ENCODE data around the gene USP25.
"Not testable (repeated sequence)": the region's sequence is repeated elsewhere in the genome, so short reads cannot be mapped to it uniquely, and the experiment has no call there.

Gene USP25

DNA sequence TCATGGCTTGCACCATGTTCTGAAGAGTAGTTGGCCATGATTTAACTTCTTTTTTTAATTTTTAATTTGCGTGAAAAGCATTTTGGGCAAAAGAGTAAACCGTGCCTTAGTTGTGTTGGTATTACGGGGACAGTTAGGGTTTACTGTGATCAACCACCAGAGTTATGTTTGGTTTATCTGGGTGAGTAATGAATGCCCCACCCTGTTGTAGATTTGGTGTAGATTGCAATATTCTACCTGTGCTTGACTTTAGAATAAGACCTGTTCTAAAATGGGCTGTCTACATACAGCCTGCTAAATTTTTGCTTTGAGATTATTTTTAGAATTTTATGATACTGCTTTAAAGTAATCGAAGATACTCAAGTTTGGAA, 1.4 kb downstream of the USP25 start:
- DNase-seq (ENCODE audit: low spot score): peak; percentile 14

DNA sequence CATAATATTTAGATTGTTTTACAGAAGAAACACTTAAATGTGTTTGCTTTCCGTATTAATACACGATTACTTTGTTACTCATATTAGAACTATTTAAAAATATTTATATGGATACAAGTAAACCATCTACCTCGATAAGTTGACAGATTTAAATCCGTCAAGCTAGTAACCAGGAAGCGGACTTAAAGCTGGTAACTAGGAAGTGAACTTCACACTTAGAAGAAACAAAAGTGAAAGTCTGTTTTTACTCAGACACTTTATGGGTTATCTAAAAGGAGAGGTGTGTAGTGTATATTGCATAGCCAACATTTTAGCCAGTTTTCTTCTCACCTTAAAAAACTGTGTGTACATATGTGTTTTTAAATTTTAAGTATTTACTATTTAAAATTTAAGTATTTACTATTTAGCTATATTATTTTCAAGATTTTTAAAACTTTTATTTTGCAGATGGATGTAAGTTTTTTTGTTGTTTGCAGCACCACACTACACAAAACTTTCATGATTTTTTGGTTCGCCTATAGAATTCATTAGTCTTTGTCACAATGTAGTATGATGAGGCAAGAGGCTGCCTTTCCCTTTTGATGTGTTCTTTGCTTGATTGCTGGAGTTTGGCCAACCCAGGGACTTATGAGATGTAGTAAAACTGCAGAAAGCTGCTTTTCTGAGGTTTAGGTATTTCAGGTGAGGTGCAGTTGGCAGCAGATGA, 2.7 kb downstream of the USP25 start:
- DNase-seq (ENCODE audit: low spot score): peak; percentile 50

DNA sequence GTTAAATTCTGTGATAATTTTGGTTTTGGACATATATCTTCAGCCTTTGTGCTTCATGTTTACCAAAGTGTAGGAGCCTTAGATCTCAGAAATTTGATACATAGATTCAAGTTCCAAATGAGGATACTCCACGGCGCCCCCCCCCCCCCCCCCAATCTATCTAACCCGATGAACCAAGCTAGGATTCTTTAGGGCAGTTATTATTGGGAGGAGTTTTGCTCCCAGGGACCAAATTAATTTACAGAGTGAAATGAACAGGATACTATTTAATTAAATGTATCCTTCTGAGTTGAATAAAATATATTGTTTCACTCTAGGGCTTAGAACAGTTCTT, 3.2 kb downstream of the USP25 start:
- no peak for DNase-seq (ENCODE audit: low spot score)

DNA sequence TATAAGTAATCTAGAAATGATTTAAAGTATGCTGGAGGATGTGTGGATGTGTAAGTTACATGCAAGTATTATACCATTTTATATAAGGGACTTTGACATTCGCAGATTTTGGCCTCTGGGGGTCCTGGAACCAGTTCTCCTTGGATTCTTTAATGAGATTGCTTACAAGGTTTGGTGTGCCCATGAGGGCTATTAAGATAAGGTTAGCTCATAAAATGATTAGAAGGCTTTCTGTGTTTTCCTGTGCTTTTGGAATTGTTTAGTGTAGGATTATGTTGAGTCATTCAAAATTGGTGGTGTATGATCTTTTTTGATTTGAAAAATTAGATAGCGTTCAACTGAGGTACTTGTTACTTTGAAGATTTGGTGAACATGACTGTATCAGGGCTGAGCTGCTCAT, 5.6 kb downstream of the USP25 start:
- DNase-seq (ENCODE audit: low spot score): no peak

DNA sequence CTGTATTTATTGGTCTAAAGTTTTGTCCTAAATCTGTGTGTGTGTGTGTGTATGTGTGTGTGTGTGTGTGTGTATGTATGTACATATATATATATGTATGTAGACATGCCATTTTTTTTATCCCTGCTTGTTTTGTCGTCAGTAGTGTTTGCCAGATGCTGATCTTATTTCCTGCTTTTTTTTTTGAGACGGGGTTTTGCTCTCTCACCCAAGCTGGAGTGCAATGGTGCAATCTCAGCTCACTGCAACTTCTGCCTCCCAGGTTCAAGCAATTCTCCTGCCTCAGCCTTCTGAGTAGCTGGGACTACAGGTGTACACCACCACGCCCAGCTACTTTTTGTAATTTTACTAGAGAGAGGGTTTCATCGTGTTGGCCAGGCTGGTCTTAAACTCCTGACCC, 6.1 kb downstream of the USP25 start:
- not testable (repeated sequence) for DNase-seq (ENCODE audit: low spot score)

DNA sequence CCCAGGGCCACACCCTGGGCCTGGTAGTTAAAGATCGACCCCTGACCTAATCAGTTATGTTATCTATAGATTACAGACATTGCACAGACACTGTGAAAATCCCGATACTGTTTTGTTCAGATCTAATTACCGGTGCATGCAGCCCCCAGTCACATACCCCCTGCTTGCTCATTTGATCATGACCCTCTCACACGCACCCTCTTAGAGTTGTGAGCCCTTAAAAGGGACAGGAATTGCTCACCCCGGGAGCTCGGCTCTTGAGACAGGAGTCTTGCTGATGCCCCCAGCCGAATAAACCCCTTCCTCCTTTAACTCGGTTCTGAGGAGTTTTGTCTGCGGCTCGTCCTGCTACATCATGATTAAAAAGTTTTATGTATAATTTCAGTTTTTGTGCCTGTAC, 9.0 kb downstream of the USP25 start:
- DNase-seq (ENCODE audit: low spot score): not testable (repeated sequence)

DNA sequence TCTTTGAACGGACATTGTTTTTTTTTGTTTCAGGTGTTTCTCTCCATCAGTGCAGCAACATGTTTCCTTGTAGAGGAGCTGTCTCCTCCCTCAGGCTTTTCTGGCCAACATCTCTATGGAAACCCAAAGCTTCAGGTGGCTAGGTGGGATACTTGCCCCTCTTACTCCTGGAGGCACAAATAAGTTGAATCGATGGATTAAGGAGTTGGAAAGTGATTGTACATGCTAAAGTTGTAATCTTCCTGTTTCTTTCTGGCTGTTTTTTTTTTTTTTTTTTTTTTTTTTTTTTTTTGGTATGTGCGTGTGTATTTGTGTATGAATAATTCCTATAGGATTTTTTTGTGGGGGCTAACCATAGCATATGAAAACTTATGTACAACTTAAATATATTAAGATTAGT, 10.6 kb downstream of the USP25 start:
- no peak for DNase-seq (ENCODE audit: low spot score)

DNA sequence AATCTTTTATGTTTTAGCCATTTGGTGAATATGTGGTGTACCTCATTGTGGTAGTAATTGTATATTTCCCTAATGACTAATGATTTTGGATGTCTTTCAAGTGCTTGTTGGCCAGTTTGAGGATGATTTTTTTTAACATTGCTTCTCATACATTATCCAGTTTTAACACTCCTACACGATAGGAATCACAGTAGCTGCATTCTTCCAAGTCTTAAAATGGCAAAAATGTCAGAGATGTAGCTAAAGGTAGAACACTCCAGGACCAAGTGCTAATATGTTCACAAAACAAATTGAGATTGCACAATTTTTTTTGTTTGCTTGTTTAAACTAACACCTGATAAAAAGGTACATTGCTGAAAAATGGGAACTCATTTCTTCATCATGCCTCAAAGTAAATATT, 11.7 kb downstream of the USP25 start:
- no peak for DNase-seq (ENCODE audit: low spot score)

DNA sequence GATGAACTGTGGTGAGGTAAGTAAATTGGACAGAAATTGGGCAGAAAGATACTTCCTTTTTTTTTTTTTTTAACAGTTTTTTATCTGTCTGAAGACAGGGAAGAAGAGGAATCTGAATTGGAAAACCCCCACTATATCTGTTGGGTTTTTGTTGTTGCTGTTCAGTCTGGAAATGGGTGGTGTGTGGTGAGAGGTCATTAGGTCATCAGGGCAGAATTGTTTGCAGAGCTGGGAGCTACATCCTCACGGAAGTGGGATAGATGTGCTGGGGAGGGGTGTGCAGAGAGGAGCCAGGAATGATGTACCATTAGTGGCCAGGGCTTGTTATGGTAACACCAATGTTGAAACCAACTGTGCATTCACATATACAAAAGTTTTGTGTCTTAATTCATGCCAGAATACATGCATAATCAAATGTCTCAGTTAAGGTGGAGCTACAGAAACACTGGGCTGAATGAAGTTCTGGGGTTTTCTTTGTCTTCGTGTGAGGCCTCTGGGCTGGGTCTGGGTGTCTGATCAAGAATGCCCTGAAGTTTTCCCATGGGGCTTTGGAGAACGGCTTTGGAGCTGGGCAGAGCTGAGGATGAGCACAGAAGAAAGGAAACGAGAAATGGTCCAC, 12.4 kb downstream of the USP25 start:
- no peak for DNase-seq (ENCODE audit: low spot score)

DNA sequence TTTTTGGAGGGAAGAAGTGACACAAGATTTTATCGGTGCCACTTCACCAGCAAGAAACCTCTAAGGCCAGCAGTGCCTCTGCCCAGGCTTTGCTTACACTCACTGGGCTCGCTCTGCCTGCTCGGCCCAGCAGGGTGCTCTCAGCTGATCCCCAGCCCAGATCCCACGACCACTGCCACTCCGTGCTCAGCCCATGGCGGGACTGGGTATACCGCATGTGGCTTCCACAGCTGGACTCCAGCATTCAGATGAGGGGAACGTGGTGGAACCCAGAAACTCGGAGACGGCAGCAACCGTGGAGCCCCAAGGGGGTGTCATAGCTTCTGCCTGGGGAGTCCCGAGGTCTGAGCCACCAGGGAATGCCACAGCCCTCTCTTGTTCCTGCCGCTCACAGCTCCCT, 12.9 kb downstream of the USP25 start:
- no peak for DNase-seq (ENCODE audit: low spot score)

DNA sequence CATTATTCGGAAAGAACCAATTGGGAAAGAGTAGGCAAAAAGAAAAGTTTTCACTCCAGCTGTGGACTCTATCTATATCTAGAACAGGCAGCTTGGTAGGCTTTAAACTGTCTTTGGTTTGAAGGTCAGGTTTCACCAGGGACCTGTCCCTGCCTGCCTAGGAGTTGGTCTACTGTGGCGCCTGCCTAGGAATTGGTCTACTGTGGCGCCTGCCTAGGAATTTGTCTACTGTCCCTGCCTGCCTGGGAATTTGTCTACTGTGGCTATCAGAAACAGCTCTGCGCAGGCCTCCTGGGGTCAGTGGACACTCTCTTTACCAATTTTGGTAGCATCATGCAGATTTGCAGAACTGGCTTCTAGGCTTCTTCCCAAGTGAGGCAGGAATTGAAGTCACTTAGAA, 13.8 kb downstream of the USP25 start:
- no peak for DNase-seq (ENCODE audit: low spot score)

DNA sequence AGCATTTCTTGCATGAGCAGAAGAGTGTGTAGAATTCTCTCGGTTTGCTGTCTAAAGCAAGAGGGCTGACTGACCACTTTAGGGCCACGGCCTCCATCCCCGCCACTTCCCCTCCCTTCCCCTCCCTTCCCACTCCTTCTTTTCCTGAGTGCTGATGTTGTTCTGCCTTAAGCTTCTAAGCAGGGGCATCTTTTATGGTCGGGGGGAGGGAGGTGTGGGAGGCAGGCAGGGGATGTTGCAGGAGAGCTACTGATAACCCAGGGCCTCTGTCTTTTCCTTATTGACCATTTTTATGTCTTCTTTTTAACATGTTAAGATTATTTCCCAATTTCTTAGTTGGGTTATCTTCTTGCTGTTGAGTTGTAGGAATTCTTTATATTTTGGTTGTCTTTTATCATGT, 15.1 kb downstream of the USP25 start:
- DNase-seq (ENCODE audit: low spot score): no peak

DNA sequence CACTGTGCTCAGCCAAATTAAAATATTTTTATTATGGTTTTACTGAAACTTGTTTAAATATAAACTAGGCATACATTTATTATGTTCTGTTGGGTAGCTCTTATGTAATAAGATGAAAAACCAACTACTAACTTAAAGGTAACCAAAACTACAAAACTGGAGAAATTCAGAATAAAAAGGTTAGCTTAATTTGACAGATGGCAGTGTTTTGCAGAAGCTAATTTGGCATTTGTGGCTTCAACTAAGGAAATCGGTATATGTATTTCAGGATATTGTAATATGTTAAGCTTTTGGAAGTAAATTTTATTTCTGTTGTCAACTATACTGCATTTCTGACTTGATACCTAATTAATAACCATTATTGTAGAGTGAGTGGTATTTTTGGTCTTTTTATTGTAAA, 18.8 kb downstream of the USP25 start:
- no peak for DNase-seq (ENCODE audit: low spot score)

DNA sequence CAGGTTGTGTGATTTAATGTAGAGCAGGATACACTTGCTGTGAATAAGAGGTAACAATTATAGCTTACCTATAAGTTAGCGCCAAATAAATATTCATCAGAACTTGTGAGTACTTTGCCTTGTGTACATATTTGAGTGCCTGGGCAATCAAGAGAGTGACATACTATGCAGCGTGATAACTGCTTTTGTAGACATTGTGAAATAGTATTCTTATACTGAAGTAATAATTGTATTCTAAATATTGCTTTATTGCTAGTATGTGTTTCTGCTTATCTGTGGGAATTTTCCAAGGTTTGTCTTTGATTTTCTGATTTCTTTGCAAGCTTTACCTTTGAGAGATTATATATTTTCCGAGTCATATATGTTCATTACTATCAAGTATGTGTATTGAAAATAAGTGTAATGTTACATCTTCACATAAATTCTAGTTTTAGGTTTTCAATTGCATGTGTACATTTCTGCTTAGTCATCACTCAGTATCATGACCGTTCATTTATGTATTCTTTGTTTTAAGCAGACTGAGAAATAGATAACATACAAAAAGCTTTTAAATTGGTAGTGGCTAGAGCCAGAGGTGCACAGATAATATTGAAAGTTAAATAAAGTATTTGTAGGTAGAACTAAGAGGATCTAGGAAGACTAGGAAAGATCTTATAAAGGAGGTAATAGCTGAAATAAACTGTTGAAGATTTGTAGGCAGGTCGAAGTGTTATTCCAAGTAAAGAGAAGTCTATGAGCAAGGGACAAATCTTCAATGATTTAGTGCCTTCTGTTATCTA, 19.5 kb downstream of the USP25 start:
- DNase-seq (ENCODE audit: low spot score): no peak

DNA sequence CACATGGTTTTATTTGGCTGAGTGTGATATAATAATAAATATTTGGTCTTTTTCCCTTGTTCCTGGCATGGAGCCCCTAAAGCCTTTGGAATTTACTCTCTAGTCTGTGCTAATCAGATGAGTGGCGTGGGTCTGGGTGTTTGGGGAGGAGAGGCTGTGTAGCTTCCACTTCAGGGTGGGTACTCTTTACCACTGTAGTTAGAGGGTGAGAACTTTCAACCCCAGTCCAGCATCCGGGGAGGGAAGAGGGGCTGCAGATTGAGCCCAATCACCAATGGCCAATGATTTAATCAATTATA, 20.0 kb downstream of the USP25 start:
- no peak for DNase-seq (ENCODE audit: low spot score)

DNA sequence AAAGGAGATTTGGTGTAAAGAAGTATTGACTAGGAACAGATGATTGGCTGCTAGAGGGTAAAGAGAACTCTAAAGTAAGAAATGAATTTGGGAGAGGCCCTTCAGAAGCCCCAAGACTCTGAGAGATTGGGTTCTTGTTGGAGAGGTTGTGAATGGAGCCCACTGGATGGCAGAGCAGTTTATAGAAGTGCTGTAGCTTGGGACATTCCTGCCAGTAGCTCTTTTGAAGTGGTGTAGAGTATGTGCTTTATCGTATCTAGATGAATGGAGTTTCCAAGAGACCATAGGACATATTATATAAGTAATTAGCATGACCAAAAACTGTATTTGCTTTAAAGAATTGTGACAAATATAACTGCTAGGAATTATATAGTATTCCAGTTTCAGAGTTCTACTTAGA, 21.3 kb downstream of the USP25 start:
- DNase-seq (ENCODE audit: low spot score): no peak

DNA sequence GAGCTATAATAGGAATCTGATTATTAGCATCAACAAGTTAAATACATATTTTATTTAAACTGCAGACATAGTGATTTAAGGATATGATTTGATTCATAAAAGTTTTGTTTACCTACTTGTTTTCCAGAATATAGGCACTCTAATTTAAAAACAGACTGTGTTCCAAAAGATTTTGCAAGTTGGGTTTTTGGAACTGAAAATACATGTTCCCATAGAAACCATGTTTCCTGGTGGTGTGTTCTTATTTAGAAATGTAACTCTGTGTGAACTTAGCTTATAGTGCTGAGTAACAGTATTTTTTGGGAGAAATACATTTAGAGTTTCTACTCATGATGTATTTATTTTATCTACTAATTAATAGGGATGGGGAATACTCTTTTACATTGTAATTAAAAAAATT, 21.8 kb downstream of the USP25 start:
- no peak for DNase-seq (ENCODE audit: low spot score)

DNA sequence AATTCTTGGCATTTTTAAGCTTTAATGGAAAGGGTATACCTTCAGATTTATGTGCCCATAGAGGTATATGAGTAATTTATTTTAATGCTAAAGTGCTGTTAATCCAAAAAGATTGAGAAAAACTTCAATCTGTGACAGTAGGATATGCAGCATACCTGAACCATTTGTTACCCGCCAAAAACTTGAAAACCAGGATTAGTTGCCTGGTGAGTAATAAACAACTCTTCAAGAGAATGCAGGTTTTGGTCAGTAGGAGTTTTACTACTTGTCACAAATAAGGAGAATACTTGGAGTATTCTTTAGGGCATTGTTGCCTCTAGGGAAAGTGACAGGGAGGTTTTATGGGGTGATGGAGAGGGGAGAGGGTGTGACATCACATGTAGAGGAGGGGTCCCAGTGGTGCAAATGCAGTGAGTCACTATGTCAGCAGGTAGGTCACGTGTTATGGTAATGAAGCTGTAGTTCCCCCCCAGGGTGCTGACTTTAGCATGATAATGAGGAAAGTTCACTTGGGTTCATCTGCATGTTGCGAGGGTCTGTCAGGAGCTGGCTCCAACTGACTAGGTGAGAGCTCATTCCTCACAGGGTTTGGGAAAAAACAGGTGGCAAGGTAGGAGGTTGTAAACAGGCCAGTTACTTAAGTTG, 23.1 kb downstream of the USP25 start:
- no peak for DNase-seq (ENCODE audit: low spot score)

DNA sequence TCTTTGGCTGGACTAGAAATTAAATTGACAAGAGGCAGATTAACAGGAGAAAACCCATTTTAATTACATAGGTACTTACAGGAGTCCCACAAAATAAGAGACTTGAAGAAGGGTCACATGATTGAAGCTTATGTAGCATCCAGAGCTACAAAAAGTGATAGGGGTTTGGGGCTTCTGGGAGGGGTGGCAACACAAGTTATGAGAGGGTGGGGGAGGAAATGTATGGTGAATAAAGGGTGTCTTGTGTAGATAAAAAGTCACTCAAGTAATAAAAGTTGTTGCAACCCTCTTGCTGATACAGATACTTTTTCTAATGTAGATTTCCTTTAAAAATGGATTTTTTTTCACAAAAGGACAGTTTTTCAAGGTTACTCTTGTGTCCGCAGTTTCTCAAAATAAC, 24.0 kb downstream of the USP25 start:
- no peak for DNase-seq (ENCODE audit: low spot score)

DNA sequence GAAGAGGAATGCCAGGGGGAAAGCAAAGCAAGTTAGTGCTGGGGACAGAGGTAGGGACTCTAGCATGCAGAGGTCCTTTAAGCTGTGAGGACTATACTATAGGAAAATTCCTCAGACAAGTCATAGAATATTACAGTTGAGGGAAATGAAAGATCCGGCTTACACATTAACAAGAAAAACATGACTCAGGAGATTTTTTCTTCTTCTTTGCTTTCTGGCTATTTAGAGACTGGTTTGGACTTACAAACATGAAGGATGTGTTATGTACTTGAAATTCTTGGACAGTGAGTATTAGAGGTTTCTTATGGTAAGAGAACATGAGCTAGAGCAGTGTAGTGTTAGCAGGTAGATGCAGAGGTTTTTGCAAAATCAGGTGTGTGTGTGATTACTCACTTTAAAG, 24.9 kb downstream of the USP25 start:
- DNase-seq (ENCODE audit: low spot score): no peak

DNA sequence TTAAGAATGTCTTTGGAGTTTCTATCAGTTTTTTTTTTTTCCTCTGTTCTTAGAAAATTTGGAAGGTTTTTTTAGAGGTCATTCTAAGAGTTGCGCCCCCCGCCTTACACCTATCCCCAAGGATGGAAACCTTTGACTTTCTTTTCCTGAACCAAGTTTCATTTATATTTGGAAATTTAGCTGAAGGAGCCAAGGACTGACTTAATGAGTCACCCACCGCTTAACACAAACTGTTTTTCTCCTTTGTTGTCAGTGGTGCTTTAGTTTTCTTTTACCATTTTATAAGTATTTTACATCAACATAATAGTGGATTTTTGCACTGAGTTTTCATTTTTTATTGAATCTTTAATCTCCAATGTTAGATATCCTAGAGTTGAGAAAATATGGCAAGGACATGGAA, 25.3 kb downstream of the USP25 start:
- DNase-seq (ENCODE audit: low spot score): no peak

DNA sequence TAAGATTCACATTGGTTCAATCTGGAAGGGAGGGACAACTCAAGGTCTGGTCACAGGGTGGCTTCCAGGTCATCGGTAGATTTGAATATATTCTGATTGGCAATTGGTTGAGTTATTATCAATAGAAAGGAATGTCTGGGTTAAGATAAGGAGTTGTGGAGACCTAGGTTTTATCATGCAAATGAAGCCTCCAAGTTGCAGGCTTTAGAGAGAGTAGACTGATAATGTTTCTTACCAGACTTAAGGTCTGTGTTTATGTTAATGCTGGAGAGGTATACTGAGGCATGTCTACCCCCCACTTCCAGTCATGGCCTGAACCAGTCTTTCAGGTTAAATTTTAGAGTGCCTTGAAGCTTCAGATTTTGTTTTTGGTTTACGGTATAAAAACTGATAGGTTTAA, 29.7 kb downstream of the USP25 start:
- DNase-seq (ENCODE audit: low spot score): no peak

DNA sequence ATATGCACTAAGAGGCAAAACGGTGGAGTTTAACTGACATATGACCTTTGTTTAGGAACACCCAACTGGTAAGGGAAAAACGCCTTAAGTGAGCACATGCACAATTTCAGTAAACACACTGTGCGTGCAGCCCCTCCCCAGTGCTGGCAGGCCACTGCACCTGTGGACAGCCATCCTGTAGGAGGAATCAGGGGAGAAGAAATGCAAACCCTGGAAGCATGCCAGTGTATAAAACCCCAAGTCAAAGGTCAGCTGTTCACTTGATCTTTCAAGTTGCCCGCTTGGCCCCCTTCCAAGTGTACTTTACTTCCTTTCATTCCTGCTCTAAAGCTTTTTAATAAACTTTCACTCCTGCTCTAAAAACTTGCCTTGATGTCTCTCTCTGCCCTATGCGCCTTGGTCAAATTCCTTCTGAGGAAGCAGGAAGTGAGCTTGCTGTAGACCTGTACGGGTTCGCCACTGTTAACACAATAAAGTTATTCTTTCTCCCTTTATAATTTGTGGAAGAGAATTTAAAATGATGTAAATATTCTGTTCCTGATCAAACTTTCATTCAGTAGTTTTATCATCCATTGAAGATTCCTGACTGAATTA, 31.8 kb downstream of the USP25 start:
- no peak for DNase-seq (ENCODE audit: low spot score)

Measured in germinal center (tissue), 1 donor.